Stimulated activated CD4-positive, alpha-beta T cell treated with anti-CD3 and anti-CD28 coated beads, Interleukin-1b, Interleukin-23, amount 100 ng/mL, for 24 hours (primary cell): ENCODE results near the gene PPP2R5C.
"Not testable (repeated sequence)": the region's sequence is repeated elsewhere in the genome, so short reads cannot be mapped to it uniquely, and the experiment has no call there.

Source experiments
- DNase-seq, 4 experiments: peaks; one replicate each; pipeline ENCODE4 v3.0.0-alpha.2; 2020; ENCODE audit warnings: low read depth in 4 of 4, low spot score in 1 of 4

Gene PPP2R5C

GRCh38 chr14:101780887-101781239 lies 19.4 kb downstream of the PPP2R5C start:
- DNase-seq = no peak

GRCh38 chr14:101781240-101782061 lies 19.9 kb downstream of the PPP2R5C start:
- DNase-seq = peak in 1 of 4 experiments; percentile 19

- DNase-seq = no peak
Observed at GRCh38 chr14:101783260-101784016, 21.9 kb downstream of the PPP2R5C start.

GRCh38 chr14:101784631-101785030 lies 23.1 kb downstream of the PPP2R5C start:
- no peak for DNase-seq

GRCh38 chr14:101788016-101788635 lies 26.6 kb downstream of the PPP2R5C start:
- DNase-seq = no peak

- no peak for DNase-seq
Observed at GRCh38 chr14:101789222-101789621, 27.7 kb downstream of the PPP2R5C start.

- DNase-seq = no peak
Observed at GRCh38 chr14:101790232-101790631, 28.7 kb downstream of the PPP2R5C start.

GRCh38 chr14:101791919-101792572 lies 30.5 kb downstream of the PPP2R5C start:
- DNase-seq = no peak

- DNase-seq = no peak
Observed at GRCh38 chr14:101796016-101796415, 34.5 kb downstream of the PPP2R5C start.

GRCh38 chr14:101796479-101796878 lies 35.0 kb downstream of the PPP2R5C start:
- no peak for DNase-seq

GRCh38 chr14:101797856-101798255 lies 36.3 kb downstream of the PPP2R5C start:
- DNase-seq = no peak

- not testable (repeated sequence) for DNase-seq
Observed at GRCh38 chr14:101804373-101804772, 42.9 kb downstream of the PPP2R5C start.

- not testable (repeated sequence) for DNase-seq
Observed at GRCh38 chr14:101806252-101806651, 44.7 kb downstream of the PPP2R5C start.

- DNase-seq = no peak
Observed at GRCh38 chr14:101808020-101808641, 46.6 kb downstream of the PPP2R5C start.

GRCh38 chr14:101808894-101809670 lies 47.6 kb downstream of the PPP2R5C start:
- no peak for DNase-seq

GRCh38 chr14:101809671-101810514 lies 48.4 kb downstream of the PPP2R5C start:
- DNase-seq = peak in 3 of 4 experiments; percentile 41 to 67 (median 62)

GRCh38 chr14:101810897-101811621 lies 49.5 kb downstream of the PPP2R5C start:
- DNase-seq = no peak

GRCh38 chr14:101812071-101812470 lies 50.6 kb downstream of the PPP2R5C start:
- no peak for DNase-seq
